ENCODE measurements around the gene RIGI. TPM values are rescaled to one million over a fixed set of nuclear protein-coding genes. Genes with fewer than 3 reads are reported as not detected.

Gene RIGI
- total RNA-seq, 1 donor from 2014 or later: 6.1 TPM

Other genes with a start within 250 kb of the RIGI start
- gene ACO1, start 141.6 kb downstream of the RIGI start, total RNA-seq: 5.6 and 6.9 TPM in 2 replicates
- 8.7 and 11.0 TPM in 2 replicates for gene SMIM27, start 26.1 kb upstream of the RIGI start, total RNA-seq
- 14.8 and 15.1 TPM in 2 replicates for gene TOPORS, start 26.4 kb upstream of the RIGI start, total RNA-seq
- gene NDUFB6, start 47.0 kb upstream of the RIGI start, total RNA-seq: 46.3 and 48.2 TPM in 2 replicates
- gene TAF1L, start 109.5 kb upstream of the RIGI start, total RNA-seq: 0.03 TPM in 1 of 2 replicates, not detected in the other

Measured in activated T-helper 1 cell treated with anti-CD3 and anti-CD28 coated beads, Interleukin-12 subunit alpha, Interleukin-12 subunit beta, Interleukin-2, Interleukin-4 antibody, amounts not matched to agents 30 ng/mL and 10 ng/mL and 1 ng/mL, durations not matched to agents 14 hours and 24 hours and 36 hours (primary cell).